ENCODE measurements around the gene TMEM252.

The TMEM252 gene

DNA sequence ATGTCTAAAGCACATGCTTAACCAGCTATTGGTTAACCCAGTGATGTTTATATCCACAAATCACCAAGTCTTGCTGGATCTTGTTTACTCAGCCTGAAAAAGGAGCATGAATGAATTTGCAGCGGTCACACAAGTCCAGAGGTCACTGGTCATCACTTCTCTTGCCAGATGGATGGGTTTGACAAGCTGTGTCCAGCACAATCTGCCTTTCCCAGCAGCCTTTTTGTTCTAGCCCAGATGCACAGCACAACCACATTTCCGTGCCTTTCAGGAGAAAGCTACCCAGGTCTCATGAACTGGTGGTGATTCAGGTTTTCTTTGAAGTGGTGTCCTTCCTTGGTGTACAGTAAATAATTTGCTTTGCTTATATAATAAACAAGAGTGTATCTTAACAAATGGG is 32.1 kb downstream of the TMEM252 start:
- no peaks in the 10 kb centered on the region for H3K27me3 Mint-ChIP-seq (ENCODE audit: low read depth)
- peaks cover 20% of the 10 kb centered on the region for H3K36me3 Mint-ChIP-seq (ENCODE audit: low read depth)
- H3K9me3 Mint-ChIP-seq: no peaks in the 10 kb centered on the region
- no peak overlapping the region for H3K4me3 Mint-ChIP-seq
- TF ChIP-seq, protein P1, sequence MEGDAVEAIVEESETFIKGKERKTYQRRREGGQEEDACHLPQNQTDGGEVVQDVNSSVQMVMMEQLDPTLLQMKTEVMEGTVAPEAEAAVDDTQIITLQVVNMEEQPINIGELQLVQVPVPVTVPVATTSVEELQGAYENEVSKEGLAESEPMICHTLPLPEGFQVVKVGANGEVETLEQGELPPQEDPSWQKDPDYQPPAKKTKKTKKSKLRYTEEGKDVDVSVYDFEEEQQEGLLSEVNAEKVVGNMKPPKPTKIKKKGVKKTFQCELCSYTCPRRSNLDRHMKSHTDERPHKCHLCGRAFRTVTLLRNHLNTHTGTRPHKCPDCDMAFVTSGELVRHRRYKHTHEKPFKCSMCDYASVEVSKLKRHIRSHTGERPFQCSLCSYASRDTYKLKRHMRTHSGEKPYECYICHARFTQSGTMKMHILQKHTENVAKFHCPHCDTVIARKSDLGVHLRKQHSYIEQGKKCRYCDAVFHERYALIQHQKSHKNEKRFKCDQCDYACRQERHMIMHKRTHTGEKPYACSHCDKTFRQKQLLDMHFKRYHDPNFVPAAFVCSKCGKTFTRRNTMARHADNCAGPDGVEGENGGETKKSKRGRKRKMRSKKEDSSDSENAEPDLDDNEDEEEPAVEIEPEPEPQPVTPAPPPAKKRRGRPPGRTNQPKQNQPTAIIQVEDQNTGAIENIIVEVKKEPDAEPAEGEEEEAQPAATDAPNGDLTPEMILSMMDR (IDR thresholded peaks at IDR 0.05; ENCODE audit: unreplicated experiment in 3 of 3): no peak
- peaks cover 20% of the 10 kb centered on the region for H3K4me1 Mint-ChIP-seq
- no peak overlapping the region for H3K27ac Mint-ChIP-seq

DNA sequence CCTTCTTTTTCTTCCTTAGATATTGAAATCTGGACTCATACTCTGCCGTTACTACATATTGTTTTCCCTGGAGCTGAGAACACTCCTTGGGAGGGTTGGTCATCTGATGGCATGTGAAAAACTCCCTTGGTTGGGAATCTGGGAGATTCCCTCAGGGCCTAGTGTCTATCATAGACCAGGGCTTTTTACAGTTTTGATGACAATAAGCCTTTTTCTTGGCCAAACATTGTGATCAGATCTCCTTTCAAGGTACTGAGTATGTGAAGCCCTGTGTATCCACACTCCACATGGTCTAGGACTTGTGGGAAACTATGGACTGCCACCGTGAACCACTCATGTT is 32.9 kb downstream of the TMEM252 start:
- no peaks in the 10 kb centered on the region for H3K27me3 Mint-ChIP-seq (ENCODE audit: low read depth)
- H3K4me3 Mint-ChIP-seq: no peak overlapping the region
- H3K4me1 Mint-ChIP-seq: peaks cover 20% of the 10 kb centered on the region
- TF ChIP-seq, protein P1 (IDR thresholded peaks at IDR 0.05; ENCODE audit: unreplicated experiment in 3 of 3): no peak
- H3K27ac Mint-ChIP-seq: peak overlapping the region in 2 of 3 experiments; percentile 41 to 64
- H3K36me3 Mint-ChIP-seq (ENCODE audit: low read depth): peaks cover 18% of the 10 kb centered on the region
- no peaks in the 10 kb centered on the region for H3K9me3 Mint-ChIP-seq

DNA sequence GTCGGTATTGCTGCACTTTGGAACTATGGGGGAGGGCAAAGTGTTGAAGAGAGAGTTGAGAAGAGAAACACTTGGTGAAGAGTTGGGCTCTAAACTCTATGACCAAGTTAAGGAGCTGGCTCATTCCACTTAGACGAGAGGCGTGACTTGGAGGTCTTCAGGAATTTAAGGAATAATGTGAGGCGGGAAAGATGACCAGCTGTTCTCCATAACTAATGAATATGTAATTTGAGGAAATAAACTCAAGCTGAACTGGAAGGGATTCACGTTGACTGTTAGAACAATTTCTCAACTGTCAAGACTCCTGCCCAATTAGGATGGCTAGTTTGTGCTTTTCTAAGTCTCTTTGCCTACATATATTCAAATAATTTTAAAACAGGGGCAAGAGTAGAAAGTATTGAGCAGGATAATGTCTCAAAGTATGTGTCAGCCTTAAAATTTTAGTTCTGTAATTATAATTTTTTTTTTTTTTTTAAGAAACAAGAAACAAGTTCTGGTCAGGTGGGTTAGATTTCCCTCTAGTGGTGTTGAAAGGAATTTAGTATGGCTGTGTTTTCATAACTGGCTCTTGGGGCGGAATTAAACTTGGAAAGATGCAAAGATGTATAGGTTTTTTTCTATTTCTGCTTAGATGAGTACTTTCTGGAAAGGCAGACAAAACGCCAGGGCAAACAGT is 33.4 kb downstream of the TMEM252 start:
- Mint-ChIP-seq H3K27ac (peak overlapping the region in 2 of 3 experiments; percentile 56 to 64), H3K36me3 (ENCODE audit: low read depth) (peaks cover 22% of the 10 kb centered on the region), H3K4me1 (peaks cover 20% of the 10 kb centered on the region), H3K27me3 (ENCODE audit: low read depth) (no peaks in the 10 kb centered on the region), H3K4me3 (no peak overlapping the region), H3K9me3 (no peaks in the 10 kb centered on the region)
- TF ChIP-seq, protein P1 (IDR thresholded peaks at IDR 0.05; ENCODE audit: unreplicated experiment in 3 of 3): peak; percentile 71 to 82 (median 80)

DNA sequence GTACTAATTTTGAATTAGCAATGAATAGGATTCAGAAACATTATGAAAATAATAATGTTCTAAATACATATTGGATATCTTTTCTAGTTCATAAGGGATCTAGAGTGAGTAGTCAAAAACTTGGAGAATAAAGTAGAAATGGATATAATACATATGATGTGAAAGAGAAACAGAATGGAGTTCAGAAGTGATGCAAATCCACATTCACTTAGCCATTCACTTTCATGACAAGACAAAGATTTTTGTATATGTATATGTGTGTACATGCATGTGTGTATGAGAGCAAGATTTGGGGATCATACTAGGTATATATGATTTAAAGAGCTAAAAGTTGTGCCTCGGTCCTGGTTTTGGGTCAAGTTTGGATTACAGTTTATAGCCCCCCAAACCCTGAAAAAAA is 34.1 kb downstream of the TMEM252 start:
- no peaks in the 10 kb centered on the region for H3K9me3 Mint-ChIP-seq
- H3K36me3 Mint-ChIP-seq (ENCODE audit: low read depth): peaks cover 24% of the 10 kb centered on the region
- peak overlapping the region in 2 of 3 experiments; percentile 63 to 64 for H3K27ac Mint-ChIP-seq
- no peak overlapping the region for H3K4me3 Mint-ChIP-seq
- TF ChIP-seq, protein P1 (IDR thresholded peaks at IDR 0.05; ENCODE audit: unreplicated experiment in 3 of 3): no peak
- H3K4me1 Mint-ChIP-seq: peaks cover 20% of the 10 kb centered on the region
- H3K27me3 Mint-ChIP-seq (ENCODE audit: low read depth): no peaks in the 10 kb centered on the region

DNA sequence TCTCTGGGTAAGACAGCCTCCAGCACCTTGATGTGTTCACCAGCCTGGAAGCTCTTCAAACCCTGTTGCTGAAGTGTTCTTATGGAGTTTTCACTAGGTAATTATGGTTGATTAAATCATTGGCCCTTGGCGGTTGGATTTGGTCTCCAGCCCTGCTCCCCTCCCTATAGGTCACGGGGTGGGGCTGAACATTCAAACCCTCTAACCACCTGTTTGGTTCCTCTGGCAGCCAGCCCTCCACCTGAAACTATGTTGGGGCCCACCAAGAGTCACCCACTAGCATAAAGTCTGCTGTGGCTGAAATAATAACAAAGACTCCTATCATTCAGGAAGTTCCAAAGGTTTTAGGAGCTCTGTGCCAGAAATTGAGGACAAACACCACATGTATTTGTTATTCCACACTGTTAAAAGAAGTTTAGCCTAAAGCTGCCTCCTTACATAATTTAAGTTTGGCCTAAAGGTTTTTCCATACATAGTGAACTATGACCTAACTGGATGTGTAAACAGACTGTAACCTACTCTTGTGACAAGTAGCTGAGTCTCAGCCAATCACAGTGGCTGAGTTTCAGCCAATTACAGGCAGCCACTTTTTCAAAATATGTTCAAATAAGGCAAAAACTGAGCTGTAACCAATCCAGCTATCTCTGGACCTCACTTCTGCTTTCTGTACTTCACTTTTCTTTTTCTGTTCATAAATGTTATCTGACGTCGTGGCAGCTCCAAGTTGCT is 34.8 kb downstream of the TMEM252 start:
- peak overlapping the region in 2 of 3 experiments; percentile 63 to 64 for H3K27ac Mint-ChIP-seq

More for the DNA sequence above, 34.8 kb downstream of the TMEM252 start:
- Mint-ChIP-seq H3K27me3 (ENCODE audit: low read depth) (no peaks in the 10 kb centered on the region), H3K36me3 (ENCODE audit: low read depth) (peaks cover 28% of the 10 kb centered on the region), H3K4me1 (peaks cover 25% of the 10 kb centered on the region), H3K4me3 (no peak overlapping the region), H3K9me3 (no peaks in the 10 kb centered on the region)
- TF ChIP-seq, protein P1 (IDR thresholded peaks at IDR 0.05; ENCODE audit: unreplicated experiment in 3 of 3): no peak

Data from nephron (organoid).